Neural progenitor cell (in vitro differentiated cells): ENCODE measurements around the gene MTG1. TPM values are rescaled to one million over a fixed set of nuclear protein-coding genes. Genes with fewer than 3 reads are reported as not detected.

Experiments
- DNase-seq: peaks from one replicate; pipeline ENCODE4 v3.0.0-alpha.2; 2016; ENCODE audit warnings: low spot score
- H2AFZ ChIP-seq: fragments of 200-600 bp; sonication (generic); replicated peaks from 2 replicates; pipeline ENCODE4 v1.6.1; 2016; ENCODE audit warnings: antibody characterized with exemption
- H3F3A ChIP-seq: fragments of 200-600 bp; sonication (generic); 2 replicates; pipeline ENCODE4 v1.6.1; 2016; ENCODE audit warnings: antibody characterized with exemption, low read depth
- H3K27ac ChIP-seq: fragments of 200-600 bp; sonication (generic); 2 replicates; pipeline ENCODE4 v1.5.1; 2016; ENCODE audit warnings: mild to moderate bottlenecking
- H3K27me3 ChIP-seq: fragments of 200-600 bp; sonication (generic); 2 replicates; pipeline ENCODE4 v1.6.1; 2016; ENCODE audit warnings: mild to moderate bottlenecking, moderate library complexity
- H3K36me3 ChIP-seq: fragments of 200-600 bp; sonication (generic); 2 replicates; pipeline ENCODE4 v1.5.1; 2016
- H3K4me1 ChIP-seq: fragments of 200-600 bp; sonication (generic); 2 replicates; pipeline ENCODE4 v1.6.1; 2016; ENCODE audit warnings: mixed run types
- H3K4me2 ChIP-seq: fragments of 200-600 bp; sonication (generic); 2 replicates; pipeline ENCODE4 v1.6.1; 2016
- H3K4me3 ChIP-seq: fragments of 200-600 bp; sonication (generic); 2 replicates; pipeline ENCODE4 v1.5.1; 2016
- H3K79me2 ChIP-seq: fragments of 200-600 bp; sonication (generic); 2 replicates; pipeline ENCODE4 v1.6.1; 2016; ENCODE audit warnings: low read depth
- H3K9ac ChIP-seq: fragments of 200-600 bp; sonication (generic); 2 replicates; pipeline ENCODE4 v1.6.1; 2016
- H3K9me3 ChIP-seq: fragments of 200-600 bp; sonication (generic); 2 replicates; pipeline ENCODE4 v1.5.1; 2016; ENCODE audit warnings: low read depth
- H4K20me1 ChIP-seq: fragments of 200-600 bp; sonication (generic); 2 replicates; pipeline ENCODE4 v1.6.1; 2016; ENCODE audit warnings: low read depth
- H3K27ac Mint-ChIP-seq: 3 replicates; pipeline ENCODE4 v1.8.0; 2021; ENCODE audit warnings: mixed read lengths
- H3K27me3 Mint-ChIP-seq: 2 replicates; pipeline ENCODE4 v1.8.0; 2022; ENCODE audit warnings: low read depth, mild to moderate bottlenecking, inconsistent platforms, moderate library complexity, mixed read lengths; ENCODE audit not compliant: insufficient read depth
- H3K36me3 Mint-ChIP-seq: 3 replicates; pipeline ENCODE4 v1.8.0; 2021; ENCODE audit warnings: mixed read lengths
- H3K4me1 Mint-ChIP-seq: 3 replicates; pipeline ENCODE4 v1.8.0; 2021; ENCODE audit warnings: mixed read lengths
- H3K4me3 Mint-ChIP-seq: 3 replicates; pipeline ENCODE4 v1.8.0; 2021; ENCODE audit warnings: mild to moderate bottlenecking, moderate library complexity, mixed read lengths
- H3K9me3 Mint-ChIP-seq: 3 replicates; pipeline ENCODE4 v1.8.0; 2020; ENCODE audit warnings: mixed read lengths
- EZH2 ChIP-seq: fragments of 200-600 bp; sonication (generic); IDR thresholded peaks from 2 replicates; pipeline ENCODE4 v1.6.1; 2017; ENCODE audit warnings: antibody characterized with exemption, mild to moderate bottlenecking, moderate library complexity
- EZH2phosphoT487 ChIP-seq: fragments of 200-600 bp; sonication (generic); IDR thresholded peaks from 2 replicates; pipeline ENCODE4 v1.6.1; 2017; ENCODE audit warnings: antibody characterized with exemption
- total RNA-seq: library from RNA; depleted of rRNA; stranded (reverse); fragments of >200 nt; gene quantifications from 2 replicates; pipeline ENCODE4 v1.2.3, GENCODE V29; 2015; ENCODE audit warnings: low replicate concordance
- TF ChIP-seq, protein P1 (sequence below): fragments of 200-600 bp; sonication (generic); IDR thresholded peaks from 2 replicates; pipeline ENCODE4 v1.5.1; 2017; ENCODE audit warnings: antibody characterized with exemption, mild to moderate bottlenecking

MTG1 gene
- total RNA-seq, 1 donor from 2014 or later: 28.0 TPM

GRCh38 chr10:133444342-133445267 lies 50.6 kb downstream of the MTG1 start:
- no peak overlapping the region for H3K27ac Mint-ChIP-seq
- H3K9me3 Mint-ChIP-seq: peaks cover 53% of the 10 kb centered on the region

GRCh38 chr10:133445268-133445732 lies 51.3 kb downstream of the MTG1 start:
- Histone ChIP-seq H2AFZ (no peak overlapping the region), H3K9me3 (peaks cover 20% of the 10 kb centered on the region), H4K20me1 (no peaks in the 10 kb centered on the region), H3K27me3 (no peaks in the 10 kb centered on the region), H3K27ac (no peak overlapping the region), H3K79me2 (no peaks in the 10 kb centered on the region), H3K9ac (no peak overlapping the region), H3K4me3 (no peak overlapping the region), H3K4me2 (no peak overlapping the region), H3F3A (no peaks in the 10 kb centered on the region), H3K4me1 (no peaks in the 10 kb centered on the region), H3K36me3 (no peaks in the 10 kb centered on the region)
- TF ChIP-seq EZH2phosphoT487 (no peak), EZH2 (no peak)
- TF ChIP-seq, protein P1, sequence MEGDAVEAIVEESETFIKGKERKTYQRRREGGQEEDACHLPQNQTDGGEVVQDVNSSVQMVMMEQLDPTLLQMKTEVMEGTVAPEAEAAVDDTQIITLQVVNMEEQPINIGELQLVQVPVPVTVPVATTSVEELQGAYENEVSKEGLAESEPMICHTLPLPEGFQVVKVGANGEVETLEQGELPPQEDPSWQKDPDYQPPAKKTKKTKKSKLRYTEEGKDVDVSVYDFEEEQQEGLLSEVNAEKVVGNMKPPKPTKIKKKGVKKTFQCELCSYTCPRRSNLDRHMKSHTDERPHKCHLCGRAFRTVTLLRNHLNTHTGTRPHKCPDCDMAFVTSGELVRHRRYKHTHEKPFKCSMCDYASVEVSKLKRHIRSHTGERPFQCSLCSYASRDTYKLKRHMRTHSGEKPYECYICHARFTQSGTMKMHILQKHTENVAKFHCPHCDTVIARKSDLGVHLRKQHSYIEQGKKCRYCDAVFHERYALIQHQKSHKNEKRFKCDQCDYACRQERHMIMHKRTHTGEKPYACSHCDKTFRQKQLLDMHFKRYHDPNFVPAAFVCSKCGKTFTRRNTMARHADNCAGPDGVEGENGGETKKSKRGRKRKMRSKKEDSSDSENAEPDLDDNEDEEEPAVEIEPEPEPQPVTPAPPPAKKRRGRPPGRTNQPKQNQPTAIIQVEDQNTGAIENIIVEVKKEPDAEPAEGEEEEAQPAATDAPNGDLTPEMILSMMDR: no peak
- Mint-ChIP-seq H3K27ac (no peak overlapping the region), H3K27me3 (peaks cover 7% of the 10 kb centered on the region), H3K36me3 (peaks cover 10% of the 10 kb centered on the region), H3K4me3 (peak overlapping the region; percentile 27), H3K4me1 (no peaks in the 10 kb centered on the region), H3K9me3 (peaks cover 53% of the 10 kb centered on the region)
- no peak for DNase-seq

More at GRCh38 chr10:133444342-133445267, 50.6 kb downstream of the MTG1 start:
- Mint-ChIP-seq H3K27me3 (peaks cover 7% of the 10 kb centered on the region), H3K36me3 (peaks cover 10% of the 10 kb centered on the region), H3K4me3 (peak overlapping the region; percentile 27), H3K4me1 (no peaks in the 10 kb centered on the region)
- Histone ChIP-seq H3K79me2 (no peaks in the 10 kb centered on the region), H3K27me3 (no peaks in the 10 kb centered on the region), H2AFZ (no peak overlapping the region), H3K27ac (no peak overlapping the region), H3K9me3 (peaks cover 19% of the 10 kb centered on the region), H3K4me2 (no peak overlapping the region), H4K20me1 (no peaks in the 10 kb centered on the region), H3K4me1 (no peaks in the 10 kb centered on the region), H3F3A (no peaks in the 10 kb centered on the region), H3K4me3 (no peak overlapping the region), H3K36me3 (no peaks in the 10 kb centered on the region), H3K9ac (no peak overlapping the region)
- no peak for DNase-seq
- TF ChIP-seq EZH2phosphoT487 (no peak), EZH2 (no peak)
- TF ChIP-seq, protein P1: no peak

DNA sequence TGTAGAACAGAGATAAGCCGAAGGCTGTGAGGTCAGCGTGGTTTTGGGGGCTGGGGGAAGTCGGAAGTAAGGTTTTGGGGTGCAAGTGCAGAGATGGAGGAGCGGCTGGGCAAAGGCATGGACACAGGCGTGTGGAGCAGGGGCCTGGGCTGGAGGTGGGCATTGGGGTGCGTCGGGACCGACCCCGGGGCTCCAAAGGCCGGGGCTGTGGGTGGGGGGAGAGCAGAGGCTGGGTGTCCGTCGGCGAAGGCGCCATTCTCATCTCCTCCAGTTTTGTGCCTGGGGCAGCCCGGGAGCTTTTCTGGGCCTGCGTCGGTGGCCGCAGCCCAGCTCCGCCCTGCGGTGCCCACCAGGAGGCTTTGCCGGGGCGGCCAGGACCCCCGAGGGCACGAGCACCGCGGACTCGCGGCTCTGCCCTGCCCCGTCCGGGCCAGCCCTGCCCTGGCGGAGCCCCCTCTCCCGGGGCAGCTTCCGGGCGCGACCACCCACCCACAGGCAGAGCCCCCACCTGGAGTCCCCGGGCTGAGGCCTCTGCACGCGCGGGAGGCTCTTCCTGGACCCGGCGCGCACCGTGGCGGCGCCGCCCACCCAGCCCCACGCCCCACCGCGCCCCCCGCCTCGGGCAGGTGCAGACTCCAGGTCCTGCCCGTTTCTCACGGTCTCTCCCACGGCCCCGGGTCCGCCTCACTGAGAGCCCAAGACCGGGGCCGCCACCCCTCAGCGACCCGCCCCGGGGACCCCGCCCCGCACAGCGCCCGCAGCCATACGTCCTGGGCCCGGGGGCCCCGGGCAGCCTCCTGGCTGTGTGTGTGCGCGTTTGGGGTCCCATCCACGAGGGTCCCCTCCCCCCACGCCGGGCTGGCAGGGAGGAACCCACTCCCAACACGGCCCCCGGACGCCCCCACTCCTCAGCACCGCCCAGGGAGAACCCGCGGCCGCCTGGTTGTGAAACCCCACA lies 52.1 kb downstream of the MTG1 start:
- no peak overlapping the region for H3K27ac Mint-ChIP-seq
- no peak for TF ChIP-seq EZH2
- no peak for TF ChIP-seq EZH2phosphoT487
- TF ChIP-seq, protein P1: no peak
- H3K4me2 ChIP-seq: no peak overlapping the region
- no peak overlapping the region for H3K4me3 ChIP-seq
- no peaks in the 10 kb centered on the region for H3K27me3 ChIP-seq
- DNase-seq: no peak
- H3K27ac ChIP-seq: no peak overlapping the region
- H3K4me1 Mint-ChIP-seq: no peaks in the 10 kb centered on the region
- peaks cover 20% of the 10 kb centered on the region for H3K9me3 ChIP-seq
- H3K27me3 Mint-ChIP-seq: peaks cover 7% of the 10 kb centered on the region
- no peaks in the 10 kb centered on the region for H3F3A ChIP-seq
- no peaks in the 10 kb centered on the region for H3K4me1 ChIP-seq
- no peak overlapping the region for H3K4me3 Mint-ChIP-seq
- no peaks in the 10 kb centered on the region for H3K36me3 ChIP-seq
- peaks cover 10% of the 10 kb centered on the region for H3K36me3 Mint-ChIP-seq
- no peak overlapping the region for H2AFZ ChIP-seq
- peaks cover 51% of the 10 kb centered on the region for H3K9me3 Mint-ChIP-seq
- H3K79me2 ChIP-seq: no peaks in the 10 kb centered on the region
- H3K9ac ChIP-seq: no peak overlapping the region
- H4K20me1 ChIP-seq: no peaks in the 10 kb centered on the region
